LoVo (cell line): ENCODE measurements around the gene STAT2.
"Not testable (repeated sequence)": the region's sequence is repeated elsewhere in the genome, so short reads cannot be mapped to it uniquely, and the experiment has no call there.

Experiments
- DNase-seq: peaks from one replicate; pipeline ENCODE4 v3.0.0-alpha.2; 2016; ENCODE audit warnings: low spot score

STAT2 gene

GRCh38 chr12:56359851-56360767, at the start of gene STAT2:
TSS of gene STAT2 (minus strand) at chr12:56360107. CDS start at chr12:56356571, 3,536 bp downstream.
- peak; percentile 100 for DNase-seq

DNA sequence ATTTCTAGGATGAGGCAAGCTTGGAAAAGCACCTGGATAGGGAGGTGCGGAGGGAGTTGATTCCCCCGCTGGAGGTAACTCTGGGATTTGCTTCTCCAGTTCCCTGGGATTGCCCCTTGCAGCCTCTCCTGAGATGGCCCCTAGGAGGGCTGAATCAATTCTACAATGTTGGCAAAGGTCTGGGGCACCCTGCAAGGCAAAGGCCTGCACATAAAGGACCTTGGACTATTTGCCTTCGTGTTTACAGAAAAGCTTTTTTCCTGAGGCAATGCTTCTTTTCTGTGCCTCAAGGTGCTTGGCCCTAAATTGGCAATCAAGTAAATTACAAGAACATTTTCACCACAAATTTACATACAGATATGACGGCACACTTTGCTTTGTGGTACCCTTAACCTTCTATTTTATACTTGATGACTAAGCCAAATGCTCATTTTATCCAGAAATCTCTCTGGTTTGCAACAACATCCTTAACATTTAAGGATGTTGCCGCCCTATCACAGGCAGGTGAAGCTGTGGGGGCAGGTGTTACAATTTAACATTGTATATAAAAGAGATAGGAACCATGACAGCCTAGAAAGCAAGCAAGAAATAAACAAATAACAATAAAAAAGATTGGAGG, 49.0 kb upstream of the STAT2 start:
- no peak for DNase-seq

DNA sequence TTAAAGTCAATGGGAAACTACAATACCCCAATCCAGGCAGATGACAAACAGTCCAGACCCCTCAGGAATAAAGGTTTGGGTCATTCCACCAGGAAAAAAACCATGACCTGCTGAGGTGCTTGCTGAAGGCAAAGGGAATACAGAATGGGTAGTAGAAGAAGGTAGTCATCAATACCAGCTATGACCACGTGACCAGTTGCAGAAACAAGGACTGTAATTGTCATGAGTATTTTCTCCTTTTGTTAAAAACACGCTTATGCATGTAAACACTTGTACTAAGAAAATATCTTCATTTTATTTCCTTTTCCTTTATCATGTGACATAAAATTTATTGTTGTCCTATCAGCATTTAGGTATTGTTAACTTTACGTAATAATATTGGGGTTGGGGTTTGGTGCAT, 44.3 kb upstream of the STAT2 start:
- DNase-seq = not testable (repeated sequence)

GRCh38 chr12:56401612-56402011, 41.7 kb upstream of the STAT2 start:
- DNase-seq = not testable (repeated sequence)

DNA sequence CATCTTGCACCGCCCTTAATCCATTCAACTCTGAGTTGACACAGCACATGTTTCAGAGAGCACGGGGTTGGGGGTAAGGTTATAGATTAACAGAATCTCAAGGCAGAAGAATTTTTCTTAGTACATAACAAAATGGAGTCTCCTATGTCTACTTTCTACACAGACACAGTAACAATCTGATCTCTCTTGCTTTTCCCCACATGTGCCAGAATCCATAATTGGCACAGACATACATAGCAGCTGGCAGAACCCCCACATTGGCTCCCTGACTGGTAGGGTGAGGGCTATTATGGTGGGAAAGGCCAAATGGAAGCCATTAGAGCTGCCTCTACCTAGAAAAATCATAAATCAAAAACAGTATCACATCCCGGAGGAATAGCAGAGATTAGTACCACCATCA, 41.2 kb upstream of the STAT2 start:
- not testable (repeated sequence) for DNase-seq

DNA sequence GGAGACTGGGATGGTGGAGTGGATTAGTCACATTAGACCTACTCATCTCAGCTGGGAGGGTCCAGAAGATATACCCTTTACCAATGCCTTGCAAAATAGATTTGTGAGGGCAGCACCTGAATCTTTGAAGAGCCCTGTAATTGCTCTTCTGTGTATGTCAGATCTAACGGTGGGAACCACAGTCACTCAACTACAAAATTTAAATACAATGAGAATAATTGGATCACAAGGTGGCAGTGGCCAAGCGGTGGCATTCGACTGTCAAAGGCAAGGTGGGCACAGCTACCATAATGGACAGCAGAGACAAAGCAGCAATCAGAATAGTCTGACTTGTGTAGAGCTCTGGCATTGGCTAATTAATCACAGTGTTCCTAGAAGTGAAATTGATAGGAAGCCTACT, 39.6 kb upstream of the STAT2 start:
- DNase-seq = not testable (repeated sequence)

GRCh38 chr12:56398324-56398723, 38.4 kb upstream of the STAT2 start:
- DNase-seq = no peak

GRCh38 chr12:56392331-56392730, 32.4 kb upstream of the STAT2 start:
- no peak for DNase-seq

DNA sequence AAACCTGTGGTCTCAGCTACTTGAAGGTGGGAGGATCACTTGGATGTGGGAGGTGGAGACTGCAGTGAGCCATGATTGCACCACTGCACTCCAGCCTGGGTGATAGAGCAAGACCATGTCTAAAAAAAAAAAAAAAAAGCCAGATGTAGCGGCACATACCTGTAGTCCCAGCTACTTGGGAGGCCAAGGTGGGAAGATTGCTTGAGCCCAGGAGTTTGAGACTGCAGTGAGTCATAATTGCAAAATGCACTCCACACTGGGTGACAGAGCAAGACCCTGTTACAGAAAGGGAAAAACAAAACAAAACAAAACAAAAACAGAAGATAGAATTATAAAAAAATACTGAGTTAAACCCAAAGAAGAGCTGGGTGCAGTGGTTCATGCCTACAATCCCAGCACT, 31.8 kb upstream of the STAT2 start:
- no peak for DNase-seq

DNA sequence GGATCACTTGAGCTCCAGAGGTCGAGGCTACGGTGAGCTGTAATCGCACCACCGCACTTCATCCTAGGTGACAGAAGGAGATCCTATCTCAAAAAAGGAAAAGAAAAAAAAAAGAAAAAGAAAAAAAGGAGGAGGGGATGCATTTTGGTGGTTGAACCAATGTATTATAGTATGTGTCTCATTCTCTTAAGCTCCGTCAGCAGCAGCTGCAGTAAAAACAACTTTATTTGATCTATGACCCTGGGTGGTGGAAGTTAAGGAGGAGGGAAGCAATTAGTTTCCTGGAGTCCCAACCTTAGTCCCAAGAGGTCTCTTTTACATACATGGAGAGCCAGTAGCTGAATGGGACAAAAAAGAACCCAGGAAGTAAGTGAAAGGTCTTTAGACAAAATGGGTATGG, 29.5 kb upstream of the STAT2 start:
- no peak for DNase-seq

GRCh38 chr12:56387152-56387736, 27.3 kb upstream of the STAT2 start:
- no peak for DNase-seq

DNA sequence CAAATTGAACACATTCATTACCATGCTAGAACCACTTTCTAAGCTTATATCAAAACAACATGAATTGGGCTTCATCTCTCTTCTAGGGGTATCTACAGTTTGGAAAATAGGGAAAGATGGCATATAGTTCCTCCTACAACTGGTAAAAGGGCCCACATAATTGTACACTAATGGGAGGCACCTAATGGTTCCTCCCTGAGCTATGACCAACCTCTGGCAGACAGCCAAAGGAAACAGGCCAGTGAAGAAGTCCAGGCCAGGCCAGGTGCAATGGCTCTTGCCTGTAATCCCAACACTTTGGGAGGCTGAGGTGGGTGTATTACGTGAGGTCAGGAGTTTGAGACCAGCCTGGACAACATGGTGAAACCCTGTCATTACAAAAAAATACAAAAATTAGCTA, 26.0 kb upstream of the STAT2 start:
- DNase-seq = peak; percentile 32

- no peak for DNase-seq
Observed at GRCh38 chr12:56382611-56383010, 22.7 kb upstream of the STAT2 start.

DNA sequence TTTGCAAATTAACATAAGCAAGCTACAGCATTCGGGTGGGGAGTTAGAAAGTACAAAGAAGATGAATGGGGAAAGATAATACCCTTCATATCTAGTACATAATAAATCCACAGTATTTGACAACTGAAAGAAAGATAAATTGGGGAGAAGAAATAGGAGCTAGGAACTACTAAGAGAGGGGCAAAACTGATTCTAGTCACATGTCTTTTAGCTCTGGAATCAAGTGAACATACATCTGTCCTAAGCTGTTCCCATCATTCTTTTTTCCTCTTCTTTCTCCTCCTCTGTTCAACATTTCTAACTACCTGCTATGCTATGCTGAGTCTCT, 18.0 kb upstream of the STAT2 start:
- no peak for DNase-seq

DNA sequence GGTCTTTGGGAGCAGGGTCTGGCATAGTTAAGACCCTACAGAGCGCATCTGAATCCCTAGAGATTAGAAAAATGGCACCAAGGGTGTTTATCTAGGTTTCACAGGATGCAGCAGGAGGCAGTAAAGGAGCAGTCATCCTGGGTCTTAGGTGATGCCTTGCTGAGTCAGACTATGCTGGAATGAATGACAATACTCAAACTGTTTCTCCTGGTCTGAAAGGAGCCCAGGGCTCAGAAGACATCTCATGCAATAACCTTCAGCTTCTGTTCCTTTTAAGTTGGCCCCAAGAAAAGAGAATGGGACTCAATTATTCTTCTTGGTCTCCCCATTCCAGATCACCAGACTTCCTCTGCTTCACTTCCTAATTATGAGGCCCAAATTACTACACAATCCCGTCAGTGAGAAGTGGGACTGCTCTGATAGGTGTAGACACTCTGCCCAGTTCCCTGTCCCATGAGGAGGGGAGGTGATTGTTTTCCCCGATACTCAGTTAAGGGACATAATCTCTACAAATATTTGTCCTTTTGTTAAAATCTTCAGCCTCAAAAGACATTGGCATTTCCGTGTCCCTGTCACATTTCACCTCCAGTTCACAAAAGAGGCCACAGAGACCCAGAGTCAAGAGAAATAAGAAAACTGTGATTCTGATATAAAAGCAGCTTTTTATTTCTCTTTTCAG, 17.5 kb upstream of the STAT2 start:
- DNase-seq = no peak

DNA sequence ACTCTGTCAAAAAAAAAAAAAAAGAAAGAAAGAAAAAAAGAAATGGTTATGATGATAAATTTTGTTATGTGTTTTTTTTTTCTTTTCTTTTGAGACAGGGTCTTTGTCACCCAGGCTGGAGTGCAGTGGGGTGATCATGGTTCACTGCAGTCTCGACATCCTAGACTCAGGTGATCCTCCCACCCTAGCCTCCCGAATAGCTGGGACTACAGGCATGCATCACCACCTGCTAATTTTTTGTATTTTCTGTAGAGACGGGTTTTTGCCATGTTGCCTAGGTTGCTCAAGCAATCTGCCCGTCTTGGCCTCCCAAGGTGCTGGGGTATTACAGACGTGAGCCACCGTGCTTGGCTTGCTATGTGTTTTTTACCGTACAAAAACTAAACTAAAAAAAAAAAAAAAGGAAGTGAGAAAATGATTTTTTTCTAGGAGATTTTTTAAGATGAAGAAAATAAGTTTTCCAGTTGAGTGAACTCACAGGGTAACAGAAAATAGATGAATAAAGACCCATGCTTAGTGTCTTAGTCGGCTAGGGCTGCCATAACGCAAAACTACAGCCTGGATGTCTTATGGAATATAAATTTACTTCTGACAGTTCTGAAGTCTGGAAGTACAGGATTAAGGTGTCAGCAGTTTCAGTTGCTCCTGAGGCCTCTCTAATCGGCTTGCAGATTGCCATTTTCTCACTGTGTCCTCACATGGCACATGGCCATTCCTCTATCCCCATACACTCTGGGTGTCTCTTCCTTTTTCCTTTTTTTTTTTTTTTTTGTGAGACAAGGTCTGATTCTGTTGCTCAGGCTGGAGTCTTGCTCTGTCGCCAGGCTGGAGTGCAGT, 15.9 kb upstream of the STAT2 start:
- DNase-seq = no peak

- no peak for DNase-seq
Observed at GRCh38 chr12:56374726-56375597, 15.1 kb upstream of the STAT2 start.

DNA sequence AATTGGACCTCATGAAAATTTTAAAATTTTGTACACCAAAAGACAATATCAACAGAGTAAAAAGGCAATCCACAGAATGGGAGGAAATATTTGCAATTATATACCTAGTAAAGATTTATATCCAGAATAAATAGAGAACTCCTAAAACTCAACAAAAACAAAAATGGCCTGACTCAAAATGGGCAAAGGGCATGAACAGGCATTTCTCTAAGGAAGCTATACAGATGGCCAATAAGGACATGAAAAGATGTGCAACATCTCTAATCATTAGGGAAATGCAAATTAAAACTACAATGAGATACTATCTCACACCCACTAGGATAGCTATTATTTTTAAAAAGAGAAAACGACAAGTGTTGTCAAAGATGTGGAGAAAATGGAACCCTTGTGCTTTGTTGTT, 13.6 kb upstream of the STAT2 start:
- no peak for DNase-seq

DNA sequence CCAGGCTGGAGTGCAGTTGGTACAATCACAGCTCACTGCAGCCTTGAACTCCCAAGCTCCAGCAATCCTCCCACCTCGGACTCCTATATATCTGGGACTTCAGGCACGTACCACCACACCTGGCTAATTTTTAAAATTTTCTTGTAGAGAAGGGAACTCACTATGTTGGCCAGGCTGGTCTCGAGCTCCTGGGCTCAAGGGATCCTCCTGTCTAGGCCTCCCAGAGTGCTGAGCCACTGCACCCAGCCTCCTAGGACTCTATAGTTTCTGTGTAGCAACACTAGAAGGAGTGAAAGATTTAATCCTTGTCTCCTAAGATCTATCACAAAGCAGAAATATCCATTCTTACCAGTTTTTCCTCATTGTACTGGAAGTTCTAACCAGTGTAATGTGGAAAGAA, 7.0 kb upstream of the STAT2 start:
- DNase-seq = no peak

- DNase-seq = no peak
Observed at GRCh38 chr12:56362130-56363059, 2.5 kb upstream of the STAT2 start, which contains the start of gene APOF. TSS of gene APOF (minus strand) at chr12:56362857. CDS start at chr12:56362745, 112 bp downstream.
